Heart left ventricle (tissue), 16 donors: ENCODE data around the gene MUC3A. TPM values are rescaled to one million over a fixed set of nuclear protein-coding genes. Genes with fewer than 3 reads are reported as not detected.

Source experiments
- ATAC-seq, 4 donors: fragments of 200-7000 bp; cut with Tn5 transposase; one replicate each; pipeline ENCODE4 v1.9.1; 2020 to 2022; ENCODE audit warnings: moderate library complexity in 4 of 4, mild to moderate bottlenecking in 3 of 4, moderate number of reproducible peaks in 1 of 4
- DNase-seq, 5 donors: peaks; one replicate each; pipeline ENCODE4 v3.0.0-alpha.2; 2020
- H3K27ac ChIP-seq, 12 donors: fragments of 200-600 bp; sonication (generic) in 4 of 12; one replicate each; pipeline versions ENCODE4 v1.5.0 to v1.8.0; 2016 to 2022; ENCODE audit warnings: mild to moderate bottlenecking in 2 of 12
- H3K27me3 ChIP-seq, 9 donors: fragments of 200-600 bp; sonication (generic) in 2 of 9; one replicate each; pipeline versions ENCODE4 v1.5.1 to v1.8.0; 2016 to 2022; ENCODE audit warnings: mild to moderate bottlenecking in 3 of 9
- H3K36me3 ChIP-seq, 9 donors: fragments of 200-600 bp; sonication (generic) in 2 of 9; one replicate each; pipeline versions ENCODE4 v1.5.0 to v1.8.0; 2018 to 2022; ENCODE audit warnings: mild to moderate bottlenecking in 2 of 9
- H3K4me1 ChIP-seq, 12 donors: fragments of 200-600 bp; sonication (generic) in 4 of 12; one replicate each; pipeline versions ENCODE4 v1.5.0 to v1.8.0; 2016 to 2022; ENCODE audit warnings: mild to moderate bottlenecking in 3 of 12
- H3K4me3 ChIP-seq, 12 donors: fragments of 200-600 bp; sonication (generic) in 4 of 12; one replicate each; pipeline versions ENCODE4 v1.5.0 to v1.8.0; 2017 to 2022; ENCODE audit warnings: mild to moderate bottlenecking in 9 of 12, moderate library complexity in 4 of 12
- H3K9me3 ChIP-seq, 12 donors: fragments of 200-600 bp; sonication (generic) in 4 of 12; one replicate each; pipeline versions ENCODE4 v1.5.0 to v1.8.0; 2016 to 2022; ENCODE audit warnings: mild to moderate bottlenecking in 1 of 12
- CTCF ChIP-seq, 12 donors: fragments of 200-600 bp; sonication (generic) in 4 of 12; IDR thresholded peaks; one replicate each; pipeline versions ENCODE4 v1.5.0 to v1.8.0; 2018 to 2022; ENCODE audit warnings: antibody characterized with exemption in 12 of 12, mild to moderate bottlenecking in 5 of 12
- POLR2A ChIP-seq, 2 donors: fragments of 450-650 bp; IDR thresholded peaks; one replicate each; pipeline ENCODE4 v1.6.1; 2017; ENCODE audit warnings: antibody characterized with exemption in 2 of 2, mild to moderate bottlenecking in 2 of 2, moderate library complexity in 2 of 2
- WGBS, 4 donors: extraction: QIAGEN DNeasy Blood & Tissue Kit in 2 of 4; methylation state at CpG; one replicate each; pipeline versions ENCODE4 v1.1.5 to v1.1.7; 2013 to 2018; 5-methylcytosine and 5-hydroxymethylcytosine counted together
- intact Hi-C, 10 donors: fragments of 100-400 bp; cut with DNase I; formaldehyde crosslinking; loops; one replicate each; pipeline versions ENCODE4 v1.11.1 to v1.14.2; 2022
- polyA plus RNA-seq, 2 donors: library from polyadenylated mRNA; stranded (reverse); fragments of 200-250 nt; gene quantifications; one replicate each; pipeline ENCODE4 v1.2.3, GENCODE V29; 2013
- total RNA-seq, 9 donors: library from RNA; depleted of rRNA in 2 of 9; stranded (reverse); fragments of >200 nt in 2 of 9; fragmentation: NEBNext Ultra II Directional in 3 of 9; extraction: Animal tissue kit (Norgen Biotek cat#: 25700) in 3 of 9; gene quantifications; one replicate each; pipeline versions ENCODE4 v1.1.0 to v1.2.4, GENCODE V29; 2016 to 2023
- donor health status: ischemic (EF 13 %, LVEDD 7.1; RV severe dilation, severe dysfunction).
- donor health status: healthy with polysubstance abuse.
- donor health status: DM: no; HTN: yes; CAD: no.
- donor health status: DM: no; HTN: no; CAD: no.
- donor health status: ischemic (EF 25% LVEDD 6.9; RV normal size, moderate dysfunction).
- donor health status: ischemic (EF 25% LVEDD 5.7; RV mildly dilated, moderate dysfunction).
- donor health status: healthy.
- donor health status: DM: yes; HTN: yes; CAD: no.
- donor health status: ischemic (EF 35%, LVEDD 5.7; RV mildly dilated, moderate dysfunction).
- donor health status: nonischemic (EF 11% LVEDD 7.7; RV severe dilation, severe dysfunction).
- donor health status: DM: yes; HTN: yes; CAD: no.
- donor health status: PGD.
- donor health status: ischemic (EF 29% LVEDD 5.4; RV normal size, mild dysfunction).
- donor health status: nonischemic (EF 23%, LVEDD 6.1; RV moderate dilation, normal function).

MUC3A gene
- total and polyA plus RNA-seq, 11 donors = 0.16 to 1.8 (median 0.45) TPM

DNA sequence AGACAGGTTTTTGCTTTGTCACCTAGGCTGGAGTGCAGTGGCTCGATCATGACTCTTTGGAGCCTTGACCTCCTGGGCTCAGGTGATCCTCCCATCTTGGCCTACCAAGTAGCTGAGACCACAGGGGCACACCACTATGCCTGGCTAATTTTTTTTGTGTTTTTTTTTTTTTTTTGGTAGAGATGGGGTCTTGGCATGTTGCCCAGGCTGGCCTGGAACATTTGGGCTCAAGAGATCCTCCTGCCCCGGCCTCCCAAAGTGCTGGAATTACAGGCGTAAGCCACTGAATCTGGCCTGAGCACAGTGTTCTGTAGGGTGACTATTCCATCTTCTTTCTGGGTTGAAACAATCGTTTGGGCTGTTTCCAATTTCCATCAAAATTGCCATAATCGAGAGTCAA lies 1.5 kb upstream of the MUC3A start:
- Histone ChIP-seq H3K4me1 (no peaks in the 10 kb centered on the region), H3K36me3 (no peaks in the 10 kb centered on the region), H3K27ac (peak overlapping the region in 4 of 12 donors; percentile 24 to 63 (median 28)), H3K4me3 (no peak overlapping the region), H3K27me3 (peaks cover 0 to 64% (median 23%) of the 10 kb centered on the region in 9 donors), H3K9me3 (peaks cover 0 to 4% (median 0%) of the 10 kb centered on the region in 12 donors)
- ATAC-seq (no peak), DNase-seq (no peak)
- intact Hi-C loops = no loop called here
- 71 to 82% (median 79%) methylated on average over 5 of the region's 5 CpGs for WGBS, 4 donors
- TF ChIP-seq CTCF (IDR thresholded peaks at IDR 0.05) = no peak
- TF ChIP-seq POLR2A (IDR thresholded peaks at IDR 0.05) = no peak

DNA sequence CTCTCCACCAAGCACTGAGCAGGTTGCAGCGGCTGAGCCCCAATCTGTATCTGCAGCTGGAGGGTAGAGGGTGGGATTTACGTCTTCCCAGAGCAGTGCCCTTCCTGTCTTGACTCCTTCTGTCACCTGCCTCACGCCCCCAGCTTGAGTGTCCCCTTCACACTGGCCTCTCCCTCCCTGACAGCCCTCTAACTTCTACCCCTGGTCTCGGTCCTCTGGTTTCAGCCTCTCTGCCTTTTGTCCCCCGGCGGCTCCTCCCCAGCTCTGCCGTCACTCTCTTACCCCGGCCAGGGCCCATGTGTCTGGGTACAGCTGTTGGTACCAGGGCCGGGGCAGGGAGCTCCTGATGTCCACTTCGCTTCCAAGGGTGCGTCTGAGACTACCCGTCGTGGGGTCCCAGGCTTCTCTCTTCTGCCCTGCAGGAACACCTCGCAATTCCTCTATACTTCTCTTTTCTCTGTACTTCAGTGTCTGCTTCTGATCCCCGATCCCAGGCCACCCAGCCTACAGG lies 654 bp downstream of the MUC3A start:
- Histone ChIP-seq H3K9me3 (no peaks in the 10 kb centered on the region), H3K36me3 (no peaks in the 10 kb centered on the region), H3K27me3 (peaks cover 0 to 58% (median 20%) of the 10 kb centered on the region in 9 donors), H3K4me3 (peak overlapping the region in 10 of 12 donors; percentile 8 to 43 (median 28)), H3K27ac (peak overlapping the region in 5 of 12 donors; percentile 43 to 74 (median 55)), H3K4me1 (no peaks in the 10 kb centered on the region)
- WGBS, 4 donors = 34 to 41% (median 40%) methylated on average over 15 of the region's 15 CpGs
- intact Hi-C loops = no loop called here
- TF ChIP-seq CTCF (IDR thresholded peaks at IDR 0.05) = no peak
- peak in 1 of 4 donors; percentile 7 for ATAC-seq
- DNase-seq = no peak

DNA sequence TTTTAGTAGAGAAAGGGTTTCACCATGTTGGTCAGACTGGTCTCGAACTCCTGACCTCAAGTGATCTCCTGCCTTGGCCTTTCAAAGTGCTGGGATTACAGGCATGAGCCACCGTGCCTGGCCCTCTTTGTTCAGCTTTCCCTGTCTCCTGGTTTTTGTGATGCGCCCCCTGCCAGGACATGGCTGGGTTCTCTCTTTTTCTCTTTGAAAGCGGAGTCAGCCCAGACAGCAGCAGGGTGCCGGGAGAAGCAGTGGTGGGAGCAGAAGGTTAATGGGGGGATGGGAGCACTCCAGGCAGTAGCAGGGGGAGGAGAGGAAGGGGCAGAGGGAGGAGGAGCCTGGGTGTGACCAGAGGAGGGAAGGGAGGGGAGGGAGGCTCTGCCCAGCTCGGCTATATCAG lies 1.8 kb downstream of the MUC3A start:
- WGBS, 4 donors = 22 to 30% (median 24%) methylated on average over 6 of the region's 6 CpGs
- H3K4me3 ChIP-seq = peak overlapping the region in 2 of 12 donors; percentile 41 to 43

More for the DNA sequence above, 1.8 kb downstream of the MUC3A start:
- Histone ChIP-seq H3K36me3 (no peaks in the 10 kb centered on the region), H3K27me3 (peaks cover 0 to 51% (median 20%) of the 10 kb centered on the region in 9 donors), H3K4me1 (no peaks in the 10 kb centered on the region), H3K27ac (peak overlapping the region in 1 of 12 donors; percentile 74), H3K9me3 (no peaks in the 10 kb centered on the region)
- TF ChIP-seq POLR2A (IDR thresholded peaks at IDR 0.05) (no peak), CTCF (IDR thresholded peaks at IDR 0.05) (no peak)
- ATAC-seq = no peak
- DNase-seq = no peak
- intact Hi-C loops = no loop called here
